Neuron (in vitro differentiated cells): ENCODE measurements around the gene ANKRD31.
"Not testable (repeated sequence)": the region's sequence is repeated elsewhere in the genome, so short reads cannot be mapped to it uniquely, and the experiment has no call there.

Source experiments
- H2AFZ ChIP-seq: one replicate; pipeline ENCODE4 v1.6.1; 2013; ENCODE audit warnings: low read depth, mild to moderate bottlenecking, inconsistent platforms, low read length, moderate library complexity
- H3K27me3 ChIP-seq: one replicate; pipeline ENCODE4 v1.6.1; 2013; ENCODE audit warnings: low read length; ENCODE audit not compliant: insufficient read depth
- H3K36me3 ChIP-seq: one replicate; pipeline ENCODE4 v1.6.1; 2013; ENCODE audit warnings: low read length; ENCODE audit not compliant: insufficient read depth
- H3K4me1 ChIP-seq: one replicate; pipeline ENCODE4 v1.6.1; 2013; ENCODE audit warnings: low read length; ENCODE audit not compliant: insufficient read depth
- H3K4me3 ChIP-seq: 2 replicates; pipeline ENCODE4 v1.5.1; 2013; ENCODE audit warnings: mild to moderate bottlenecking, low read length, moderate library complexity
- H3K9me3 ChIP-seq: one replicate; pipeline ENCODE4 v1.6.1; 2013; ENCODE audit warnings: low read length

Gene ANKRD31

DNA sequence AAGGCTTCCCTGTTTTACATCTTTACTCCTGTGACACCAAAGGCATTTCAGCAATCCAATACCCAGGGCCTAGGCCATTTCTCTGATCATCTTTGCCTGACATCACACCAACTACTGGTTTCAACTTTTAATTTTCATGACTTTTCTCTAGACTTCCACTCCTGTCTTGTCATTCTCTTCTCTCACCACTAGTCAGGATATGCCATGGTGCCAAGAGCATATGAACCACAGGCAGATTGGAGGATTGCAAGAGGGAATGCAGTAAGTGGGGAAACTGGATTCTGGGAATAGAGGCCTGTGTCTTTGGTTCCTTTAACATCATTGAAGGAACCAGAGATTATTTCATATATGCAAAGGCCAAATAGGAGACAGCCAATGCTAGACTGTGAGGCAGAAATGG lies 69.3 kb downstream of the ANKRD31 start:
- Histone ChIP-seq H3K27me3 (no peaks in the 10 kb centered on the region), H2AFZ (no peak overlapping the region), H3K4me3 (no peak overlapping the region), H3K9me3 (no peaks in the 10 kb centered on the region), H3K36me3 (no peaks in the 10 kb centered on the region), H3K4me1 (no peaks in the 10 kb centered on the region)

DNA sequence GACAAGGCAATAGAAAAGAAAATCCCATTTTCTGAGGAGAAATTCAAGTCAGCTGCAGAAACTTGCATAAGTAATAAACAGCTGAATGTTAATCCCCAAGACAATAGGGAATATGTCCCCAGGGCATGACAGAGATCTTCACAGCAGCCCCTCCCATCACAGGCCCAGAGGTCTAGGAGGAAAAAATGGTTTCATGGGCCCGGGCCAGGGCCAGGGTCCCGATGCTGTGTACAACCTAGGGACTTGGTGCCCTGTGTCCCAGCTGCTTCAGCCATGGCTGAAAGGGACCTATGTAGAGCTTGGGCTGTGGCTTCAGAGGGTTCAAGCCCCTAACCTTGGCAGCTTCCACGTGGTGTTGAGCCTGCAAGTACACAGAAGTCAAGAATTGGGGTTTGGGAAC lies 75.2 kb downstream of the ANKRD31 start:
- H3K36me3 ChIP-seq, H2AFZ ChIP-seq, H3K27me3 ChIP-seq, H3K4me3 ChIP-seq, H3K9me3 ChIP-seq, H3K4me1 ChIP-seq: not testable (repeated sequence)

DNA sequence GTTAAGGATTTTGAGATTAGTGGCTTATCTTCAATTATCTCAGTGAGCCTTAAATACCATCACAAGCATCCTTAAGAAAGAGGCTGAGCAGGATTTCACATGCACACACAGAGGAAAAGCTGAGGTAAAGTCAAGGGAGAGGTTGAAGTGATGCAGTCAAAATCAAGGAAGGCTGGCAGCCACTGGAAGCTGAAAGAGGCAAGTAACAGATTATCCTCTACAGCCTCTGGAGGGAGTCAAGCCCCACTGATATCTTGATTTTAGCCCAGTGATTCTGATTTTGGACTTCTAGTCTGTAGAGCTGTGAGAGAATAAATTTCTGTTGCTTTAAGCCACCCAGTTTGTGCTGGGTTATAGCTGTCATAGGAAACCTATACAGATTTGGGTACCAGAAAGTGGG lies 80.1 kb downstream of the ANKRD31 start:
- Histone ChIP-seq H3K36me3 (no peaks in the 10 kb centered on the region), H2AFZ (no peak overlapping the region), H3K27me3 (no peaks in the 10 kb centered on the region), H3K4me1 (no peaks in the 10 kb centered on the region), H3K9me3 (peaks cover 2% of the 10 kb centered on the region), H3K4me3 (no peak overlapping the region)

DNA sequence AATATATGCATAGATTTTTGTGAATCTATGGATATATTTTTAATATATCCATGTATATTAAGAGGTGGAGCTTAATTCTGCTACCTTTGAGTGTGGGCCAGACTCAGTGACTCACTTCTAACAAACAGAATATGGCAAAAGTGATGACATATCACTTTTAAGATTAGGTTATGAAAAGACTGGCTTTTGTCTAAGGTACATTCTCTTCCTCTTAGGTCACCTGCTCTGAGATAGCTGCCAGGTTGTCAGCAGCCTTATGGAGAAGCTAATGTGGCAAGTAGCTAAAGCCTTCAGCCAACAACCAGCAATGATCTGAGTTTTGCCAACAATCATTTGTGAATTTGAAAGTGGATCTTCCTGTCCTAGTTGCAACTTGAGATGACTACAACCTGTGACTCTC lies 83.8 kb downstream of the ANKRD31 start:
- no peaks in the 10 kb centered on the region for H3K36me3 ChIP-seq
- H3K27me3 ChIP-seq, result no peaks in the 10 kb centered on the region
- no peak overlapping the region for H2AFZ ChIP-seq
- no peaks in the 10 kb centered on the region for H3K9me3 ChIP-seq
- H3K4me3 ChIP-seq, result no peak overlapping the region
- H3K4me1 ChIP-seq, result no peaks in the 10 kb centered on the region

DNA sequence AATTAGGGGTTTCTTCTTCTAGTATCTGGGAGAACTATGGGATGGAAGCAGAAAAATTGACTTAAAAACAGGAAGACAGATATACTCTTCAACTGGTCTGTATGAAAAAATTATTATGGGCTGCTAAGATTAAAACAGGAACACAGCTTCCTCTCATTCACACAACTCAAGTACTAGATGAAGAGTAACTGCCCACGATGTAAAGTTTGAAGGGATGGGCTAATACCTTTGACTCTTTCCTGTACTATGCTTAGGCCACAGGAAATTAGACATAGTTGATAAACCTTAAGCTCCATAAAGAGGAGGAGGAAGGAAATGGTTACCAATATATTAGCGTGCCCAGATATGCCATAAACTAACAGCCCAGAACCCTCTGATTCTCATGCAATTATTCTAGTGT lies 88.6 kb downstream of the ANKRD31 start:
- no peak overlapping the region for H3K4me3 ChIP-seq
- H3K9me3 ChIP-seq, result no peaks in the 10 kb centered on the region
- no peak overlapping the region for H2AFZ ChIP-seq
- H3K36me3 ChIP-seq, result no peaks in the 10 kb centered on the region
- no peaks in the 10 kb centered on the region for H3K27me3 ChIP-seq
- no peaks in the 10 kb centered on the region for H3K4me1 ChIP-seq

DNA sequence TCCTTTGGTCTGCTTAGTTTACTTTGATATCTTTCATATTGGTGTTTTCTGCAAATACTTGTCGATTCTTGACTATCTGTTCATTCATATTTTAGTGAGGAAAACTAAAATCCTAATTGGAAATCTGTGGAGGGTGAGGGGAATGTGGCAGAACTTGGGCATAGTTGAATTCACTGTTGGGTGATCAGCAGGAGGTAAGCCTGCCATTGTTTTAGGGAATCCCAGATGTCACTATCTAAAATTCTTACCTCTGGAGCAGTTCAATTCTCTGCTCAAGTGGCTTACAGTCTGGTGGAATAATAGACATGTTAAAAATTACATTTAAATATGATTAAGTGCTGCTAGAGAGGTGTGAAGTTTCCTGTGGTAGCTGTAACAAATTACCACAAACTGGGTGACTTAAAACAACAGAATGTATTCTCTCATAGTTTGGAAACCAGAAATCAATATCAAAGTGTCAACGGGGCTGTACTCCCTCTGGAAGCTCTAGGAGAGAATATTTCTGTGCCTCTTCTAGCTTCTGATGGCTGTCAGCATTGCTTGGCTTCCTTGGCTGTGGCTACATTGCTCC lies 94.0 kb downstream of the ANKRD31 start:
- no peaks in the 10 kb centered on the region for H3K36me3 ChIP-seq
- H3K27me3 ChIP-seq, result no peaks in the 10 kb centered on the region
- H2AFZ ChIP-seq, result no peak overlapping the region
- H3K9me3 ChIP-seq, result no peaks in the 10 kb centered on the region
- H3K4me1 ChIP-seq, result no peaks in the 10 kb centered on the region
- no peak overlapping the region for H3K4me3 ChIP-seq

DNA sequence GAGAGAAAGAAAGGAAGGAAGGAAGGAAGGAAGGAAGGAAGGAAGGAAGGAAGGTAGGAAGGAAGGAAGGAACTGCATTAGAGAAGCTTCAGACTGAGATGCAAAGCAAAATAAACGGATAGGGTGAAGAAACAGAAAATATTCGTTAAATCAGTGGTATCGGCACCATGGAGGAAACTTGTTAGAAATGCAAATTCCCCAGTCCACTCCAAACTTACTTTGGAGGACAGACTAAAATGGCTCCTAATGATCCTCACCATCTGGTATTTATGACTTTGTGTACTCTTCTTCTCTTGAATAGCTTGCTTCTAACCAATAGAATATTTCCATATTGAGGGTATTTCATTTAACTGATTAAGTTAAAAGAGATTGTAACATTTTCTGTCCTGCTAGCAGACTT lies 96.4 kb downstream of the ANKRD31 start:
- Histone ChIP-seq H3K27me3 (no peaks in the 10 kb centered on the region), H3K4me1 (no peaks in the 10 kb centered on the region), H3K4me3 (no peak overlapping the region), H2AFZ (no peak overlapping the region), H3K9me3 (no peaks in the 10 kb centered on the region), H3K36me3 (no peaks in the 10 kb centered on the region)

DNA sequence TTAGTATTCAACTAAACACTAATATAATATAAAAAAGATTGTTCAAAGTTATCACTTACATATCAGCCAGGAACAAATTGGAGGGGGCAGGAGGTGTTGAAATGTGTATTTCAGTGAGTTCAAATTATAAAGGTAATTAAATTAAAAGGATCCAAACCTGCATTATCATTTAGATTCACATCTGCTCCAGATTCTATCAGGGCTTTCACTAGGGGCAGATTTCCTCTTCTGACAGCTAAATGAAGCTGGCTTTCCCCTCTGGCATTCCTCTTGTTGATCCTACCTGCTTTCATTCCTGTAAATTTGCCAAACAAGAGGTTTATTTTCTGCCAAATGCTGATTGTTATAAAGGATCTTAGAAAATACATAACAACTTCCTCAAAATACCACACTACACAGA lies 98.0 kb downstream of the ANKRD31 start:
- H3K36me3 ChIP-seq, result no peaks in the 10 kb centered on the region
- no peaks in the 10 kb centered on the region for H3K9me3 ChIP-seq
- H3K4me3 ChIP-seq, result no peak overlapping the region
- no peaks in the 10 kb centered on the region for H3K4me1 ChIP-seq
- no peaks in the 10 kb centered on the region for H3K27me3 ChIP-seq
- no peak overlapping the region for H2AFZ ChIP-seq

DNA sequence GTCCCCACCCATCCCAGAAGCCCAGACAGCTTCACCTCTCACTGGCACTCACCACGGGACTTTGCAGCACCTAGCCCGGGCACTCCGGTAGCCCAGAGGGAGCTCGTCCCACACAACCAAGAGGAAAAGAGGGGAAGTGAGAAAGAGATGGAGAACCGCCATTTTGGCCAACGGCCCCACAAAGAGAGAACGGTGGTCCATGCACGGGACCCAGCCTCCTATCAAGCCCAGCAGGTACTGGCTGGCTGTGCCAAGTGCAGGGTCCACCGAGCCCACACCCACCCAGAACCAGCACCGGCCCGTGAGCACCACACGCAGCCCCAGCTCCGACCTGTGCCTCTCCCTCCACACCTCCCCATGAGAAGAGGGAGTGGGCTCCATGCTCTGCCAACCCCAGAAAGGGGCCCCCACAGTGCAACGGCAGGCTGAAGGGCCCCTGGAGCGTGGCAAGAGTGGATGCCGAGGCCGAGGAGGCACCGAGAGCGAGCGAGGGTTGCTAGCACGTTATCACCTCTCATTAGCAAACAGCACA lies 105.8 kb downstream of the ANKRD31 start:
- H3K27me3 ChIP-seq, result no peaks in the 10 kb centered on the region
- H3K4me1 ChIP-seq, result no peaks in the 10 kb centered on the region
- H3K9me3 ChIP-seq, result peaks cover 7% of the 10 kb centered on the region
- no peaks in the 10 kb centered on the region for H3K36me3 ChIP-seq
- no peak overlapping the region for H2AFZ ChIP-seq
- no peak overlapping the region for H3K4me3 ChIP-seq

DNA sequence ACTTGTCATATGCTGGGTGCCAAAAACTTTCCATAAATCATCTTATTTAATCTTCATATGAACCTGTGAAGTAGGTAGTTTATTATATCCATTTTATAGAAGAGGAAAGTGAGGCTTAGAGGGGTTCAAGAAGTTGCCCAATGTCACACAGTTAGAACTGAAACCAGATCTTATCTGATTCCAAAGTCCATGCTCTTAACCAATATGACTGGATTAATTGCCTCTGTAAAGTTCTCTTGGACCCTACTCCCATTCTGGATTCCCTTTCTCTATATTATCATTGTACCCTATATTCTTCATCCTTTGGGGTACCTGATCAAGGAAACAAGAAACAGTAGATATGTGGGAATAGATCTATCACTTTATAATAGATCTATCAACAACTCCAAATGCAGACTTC lies 119.8 kb downstream of the ANKRD31 start:
- Histone ChIP-seq H3K36me3 (no peaks in the 10 kb centered on the region), H3K27me3 (no peaks in the 10 kb centered on the region), H2AFZ (no peak overlapping the region), H3K4me1 (no peaks in the 10 kb centered on the region), H3K4me3 (no peak overlapping the region), H3K9me3 (no peaks in the 10 kb centered on the region)

DNA sequence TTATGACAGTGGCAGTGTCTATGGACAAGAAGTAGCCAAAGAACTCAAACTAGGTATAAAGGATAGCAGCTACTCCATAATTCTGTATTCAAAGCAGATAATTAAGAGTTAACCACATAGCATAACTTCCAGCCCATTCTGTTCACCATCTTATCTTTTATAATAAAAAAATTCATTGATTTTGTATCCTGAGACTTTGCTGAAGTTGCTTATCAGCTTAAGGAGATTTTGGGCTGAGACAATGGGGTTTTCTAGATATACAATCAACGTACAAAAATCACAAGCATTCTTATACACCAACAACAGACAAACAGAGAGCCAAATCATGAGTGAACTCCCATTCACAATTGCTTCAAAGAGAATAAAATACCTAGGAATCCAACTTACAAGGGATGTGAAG lies 122.4 kb downstream of the ANKRD31 start:
- H3K36me3 ChIP-seq, H3K4me3 ChIP-seq, H3K9me3 ChIP-seq, H2AFZ ChIP-seq, H3K4me1 ChIP-seq, H3K27me3 ChIP-seq: not testable (repeated sequence)

DNA sequence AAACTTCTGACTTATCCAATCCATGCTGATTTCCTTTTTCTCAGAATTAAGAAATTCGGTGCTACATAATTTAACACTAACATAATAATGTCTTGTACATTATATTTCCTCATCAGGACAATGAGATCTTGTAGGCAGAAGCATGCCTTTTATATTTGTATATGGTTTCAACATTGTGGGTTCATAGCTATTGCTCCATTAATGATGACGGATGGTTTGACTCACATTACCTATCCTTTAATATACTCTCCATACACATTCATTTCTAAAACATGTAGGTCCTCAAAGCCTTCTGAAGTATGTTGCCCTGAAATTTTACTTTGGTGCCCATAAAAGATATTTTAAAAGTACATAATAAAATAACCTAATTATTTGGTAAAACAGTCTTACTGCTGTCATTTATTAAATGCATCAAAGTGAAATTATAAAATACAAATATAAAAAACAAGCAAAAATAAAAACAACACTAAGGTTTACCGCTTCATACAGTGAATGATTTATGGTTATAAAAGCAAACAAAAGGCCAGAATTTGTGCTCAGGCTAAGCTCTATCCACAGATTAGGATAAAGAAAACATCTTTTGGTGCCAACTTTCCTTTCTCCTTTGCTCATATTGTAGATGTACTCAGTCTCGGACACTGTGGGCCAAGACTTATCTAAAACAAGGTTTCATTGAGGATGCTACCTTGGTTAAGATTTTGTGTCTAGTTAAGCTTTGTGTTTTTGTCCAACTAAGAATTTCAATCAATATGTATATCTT lies 123.1 kb downstream of the ANKRD31 start:
- Histone ChIP-seq H3K27me3 (no peaks in the 10 kb centered on the region), H3K36me3 (no peaks in the 10 kb centered on the region), H3K4me3 (no peak overlapping the region), H3K4me1 (no peaks in the 10 kb centered on the region), H2AFZ (no peak overlapping the region), H3K9me3 (no peaks in the 10 kb centered on the region)

DNA sequence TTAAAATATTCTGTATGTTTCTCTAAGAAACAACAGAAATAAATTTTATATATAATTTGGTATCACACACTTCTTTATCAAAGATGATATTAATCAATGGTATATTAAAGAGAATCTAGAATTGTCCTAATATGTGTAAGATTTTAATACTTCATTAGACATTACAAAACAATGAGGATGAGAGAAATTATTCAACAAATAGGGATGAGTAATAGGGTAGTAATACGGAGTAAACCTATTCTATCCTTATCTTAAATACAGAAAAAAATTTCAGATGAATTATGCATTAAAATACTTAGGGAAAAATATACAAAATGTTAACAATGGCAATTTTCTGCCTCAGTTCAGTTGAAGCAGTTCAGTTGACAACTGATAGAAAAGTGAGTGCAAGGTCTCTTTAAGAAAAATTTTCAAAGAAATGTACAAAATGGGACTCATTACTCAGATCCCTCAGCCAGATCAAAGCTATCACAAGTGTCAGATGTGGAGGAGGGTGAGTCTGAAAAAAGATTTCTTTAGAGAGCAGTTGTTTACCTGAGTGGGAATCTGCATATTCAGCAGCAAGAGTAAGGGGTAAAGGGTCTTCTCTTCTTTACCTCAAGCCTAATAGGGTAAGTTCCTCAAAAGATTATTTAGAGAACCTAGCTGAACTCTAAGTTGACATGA lies 127.6 kb downstream of the ANKRD31 start:
- Histone ChIP-seq H2AFZ (no peak overlapping the region), H3K36me3 (no peaks in the 10 kb centered on the region), H3K4me1 (no peaks in the 10 kb centered on the region), H3K4me3 (no peak overlapping the region), H3K27me3 (no peaks in the 10 kb centered on the region), H3K9me3 (no peaks in the 10 kb centered on the region)
